HepG2 (cell line): Measurements from ENCODE around the gene MUTYH. TPM values are rescaled to one million over a fixed set of nuclear protein-coding genes. Genes with fewer than 3 reads are reported as not detected.

ENCODE experiments used
- CC2D1A ChIP-seq: sonication (generic); formaldehyde crosslinking; IDR thresholded peaks from 2 replicates; pipeline ENCODE4 v1.8.1; 2023; ENCODE audit warnings: mild to moderate bottlenecking, missing genetic modification reagents
- CHD2 ChIP-seq: IDR thresholded peaks from 2 replicates; pipeline ENCODE4 v1.6.1; 2011; ENCODE audit warnings: low read depth, low read length, improper control_type of control experiment
- CSRNP1 ChIP-seq: sonication (generic); formaldehyde crosslinking; IDR thresholded peaks from 2 replicates; pipeline ENCODE4 v1.8.1; 2023; ENCODE audit warnings: mild to moderate bottlenecking, missing genetic modification reagents
- ISL2 ChIP-seq: sonication (generic); formaldehyde crosslinking; IDR thresholded peaks from 2 replicates; pipeline ENCODE4 v1.5.0; 2020; ENCODE audit warnings: missing genetic modification reagents
- KDM2A ChIP-seq: sonication (generic); formaldehyde crosslinking; IDR thresholded peaks from 2 replicates; pipeline ENCODE4 v1.4.0; 2020; ENCODE audit warnings: low read depth, missing genetic modification reagents, borderline replicate concordance
- MXD3 ChIP-seq: IDR thresholded peaks from 2 replicates; pipeline ENCODE4 v1.6.1; 2016; ENCODE audit warnings: mild to moderate bottlenecking, missing biosample characterization, missing genetic modification reagents
- NCOA1 ChIP-seq: sonication (generic); formaldehyde crosslinking; IDR thresholded peaks from 2 replicates; pipeline ENCODE4 v1.9.0; 2021; ENCODE audit warnings: missing genetic modification reagents
- NCOA5 ChIP-seq: sonication (generic); formaldehyde crosslinking; IDR thresholded peaks from 2 replicates; pipeline ENCODE4 v1.4.0; 2020; ENCODE audit warnings: missing genetic modification reagents
- POLR2AphosphoS5 ChIP-seq: IDR thresholded peaks from 2 replicates; pipeline ENCODE4 v1.6.1; 2012; ENCODE audit warnings: low read depth, low read length
- PRDM4 ChIP-seq: sonication (generic); formaldehyde crosslinking; IDR thresholded peaks from 2 replicates; pipeline ENCODE4 v1.9.0; 2021; ENCODE audit warnings: missing genetic modification reagents, borderline replicate concordance
- U2AF1 ChIP-seq: fragments of 200-400 bp; formaldehyde crosslinking; optimal IDR thresholded peaks from 2 replicates; pipeline ENCODE3; 2017; ENCODE audit warnings: mild to moderate bottlenecking, low read depth, low read length
- ZIK1 ChIP-seq: sonication (generic); formaldehyde crosslinking; IDR thresholded peaks from 2 replicates; pipeline ENCODE4 v1.5.0; 2020; ENCODE audit warnings: mild to moderate bottlenecking, low read depth, missing genetic modification reagents, borderline replicate concordance
- ZNF564 ChIP-seq: sonication (generic); formaldehyde crosslinking; IDR thresholded peaks from 2 replicates; pipeline ENCODE4 v1.8.1; 2023; ENCODE audit warnings: mild to moderate bottlenecking, missing genetic modification reagents
- polyA plus RNA-seq, 8 experiments: library from polyadenylated mRNA; depleted of rRNA in 3 of 8; stranded (reverse) in 7 of 8; unstranded in 1 of 8; fragments of >200 nt; fragmentation: Illumina TruSeq in 4 of 8; extraction: Trizol in 4 of 8; gene quantifications; 2 replicates each; pipeline versions ENCODE4 v1.2.1 to v1.2.3, GENCODE V29; 2011 to 2016; ENCODE audit warnings: low read depth in 4 of 8, missing spikeins in 1 of 8, mixed read lengths in 1 of 8; ENCODE audit not compliant: insufficient read depth in 1 of 8
- total RNA-seq, 5 experiments: library from RNA; depleted of rRNA; stranded (reverse); fragments of >200 nt; fragmentation: Illumina TruSeq; extraction: Trizol; gene quantifications; 2 replicates each; pipeline ENCODE4 v1.2.3, GENCODE V29; 2016; ENCODE audit warnings: low read depth in 1 of 5
- TF ChIP-seq, protein P1 (sequence below): IDR thresholded peaks from 2 replicates; pipeline ENCODE4 v1.6.1; 2012; ENCODE audit warnings: inconsistent platforms
- TF ChIP-seq, protein P2 (sequence below): sonication (generic); formaldehyde crosslinking; IDR thresholded peaks from 2 replicates; pipeline ENCODE4 v1.5.0; 2020; ENCODE audit warnings: missing genetic modification reagents
- TF ChIP-seq, protein P3 (sequence below): sonication (generic); formaldehyde crosslinking; IDR thresholded peaks from 2 replicates; pipeline ENCODE4 v1.8.1; 2023; ENCODE audit warnings: missing genetic modification reagents, mild to moderate bottlenecking, borderline replicate concordance

The MUTYH gene
- total and polyA plus RNA-seq, 2 of the 13 experiments (the other 11 are each of a cell fraction or from before 2014, with no cell fraction given) = 16.3 to 17.1 TPM

- TF ChIP-seq MXD3 = peak; percentile 81
- no peak for TF ChIP-seq NCOA5 (CRISPR knock-in tag)
- TF ChIP-seq POLR2AphosphoS5 = peak; percentile 60; the same call in 1 of the 2 replicates
- TF ChIP-seq NCOA1 (CRISPR knock-in tag) = peak; percentile 85
- TF ChIP-seq CC2D1A (CRISPR knock-in tag) = no peak
- peak; percentile 76; the same call in 1 of the 2 replicates for TF ChIP-seq ZNF564 (CRISPR knock-in tag)
- peak; percentile 95 for TF ChIP-seq KDM2A (CRISPR knock-in tag)
- no peak; the same call in 1 of the 2 replicates for TF ChIP-seq CHD2
- TF ChIP-seq CSRNP1 (CRISPR knock-in tag) = peak; percentile 87
- TF ChIP-seq, protein P1, sequence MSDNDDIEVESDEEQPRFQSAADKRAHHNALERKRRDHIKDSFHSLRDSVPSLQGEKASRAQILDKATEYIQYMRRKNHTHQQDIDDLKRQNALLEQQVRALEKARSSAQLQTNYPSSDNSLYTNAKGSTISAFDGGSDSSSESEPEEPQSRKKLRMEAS = peak; percentile 80
- peak; percentile 33 for TF ChIP-seq ISL2 (CRISPR knock-in tag)
- TF ChIP-seq PRDM4 (CRISPR knock-in tag) = no peak
- TF ChIP-seq, protein P2, sequence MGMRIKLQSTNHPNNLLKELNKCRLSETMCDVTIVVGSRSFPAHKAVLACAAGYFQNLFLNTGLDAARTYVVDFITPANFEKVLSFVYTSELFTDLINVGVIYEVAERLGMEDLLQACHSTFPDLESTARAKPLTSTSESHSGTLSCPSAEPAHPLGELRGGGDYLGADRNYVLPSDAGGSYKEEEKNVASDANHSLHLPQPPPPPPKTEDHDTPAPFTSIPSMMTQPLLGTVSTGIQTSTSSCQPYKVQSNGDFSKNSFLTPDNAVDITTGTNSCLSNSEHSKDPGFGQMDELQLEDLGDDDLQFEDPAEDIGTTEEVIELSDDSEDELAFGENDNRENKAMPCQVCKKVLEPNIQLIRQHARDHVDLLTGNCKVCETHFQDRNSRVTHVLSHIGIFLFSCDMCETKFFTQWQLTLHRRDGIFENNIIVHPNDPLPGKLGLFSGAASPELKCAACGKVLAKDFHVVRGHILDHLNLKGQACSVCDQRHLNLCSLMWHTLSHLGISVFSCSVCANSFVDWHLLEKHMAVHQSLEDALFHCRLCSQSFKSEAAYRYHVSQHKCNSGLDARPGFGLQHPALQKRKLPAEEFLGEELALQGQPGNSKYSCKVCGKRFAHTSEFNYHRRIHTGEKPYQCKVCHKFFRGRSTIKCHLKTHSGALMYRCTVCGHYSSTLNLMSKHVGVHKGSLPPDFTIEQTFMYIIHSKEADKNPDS = no peak
- no peak for TF ChIP-seq U2AF1
- TF ChIP-seq, protein P3, sequence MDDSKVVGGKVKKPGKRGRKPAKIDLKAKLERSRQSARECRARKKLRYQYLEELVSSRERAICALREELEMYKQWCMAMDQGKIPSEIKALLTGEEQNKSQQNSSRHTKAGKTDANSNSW (CRISPR knock-in tag) = no peak
- TF ChIP-seq ZIK1 = 0 out of 2 replicates have a peak, but pooled peaks have one; percentile 64
Measured at GRCh38 chr1:45303520-45304310, 36.5 kb downstream of the MUTYH start (continued).
